PC-9 (cell line): ENCODE measurements around the gene BTBD1.

Source experiments
- CTCF ChIP-seq: fragments of 200-600 bp; sonication (generic); conservative IDR thresholded peaks from 2 replicates; pipeline ENCODE4 v1.6.1; 2017; ENCODE audit warnings: mixed run types, antibody characterized with exemption, mild to moderate bottlenecking, moderate library complexity
- EZH2 ChIP-seq: fragments of 200-600 bp; sonication (generic); IDR thresholded peaks from 2 replicates; pipeline ENCODE4 v1.8.0; 2017; ENCODE audit warnings: antibody characterized with exemption, low read depth

GRCh38 chr15:83104141-83104540, 37.1 kb upstream of the BTBD1 start:
- TF ChIP-seq CTCF = no peak
- no peak for TF ChIP-seq EZH2
